Brain microvascular endothelial cell (primary cell): ENCODE data around the gene ARHGEF16.

ENCODE experiments used
- DNase-seq: peaks from one replicate; pipeline ENCODE4 v3.0.0-alpha.2; 2020
- H3K27ac ChIP-seq: fragments of 250-450 bp; sonication (Bioruptor Pico); 2 replicates; pipeline ENCODE4 v1.5.1; 2020; ENCODE audit warnings: mild to moderate bottlenecking, moderate library complexity
- H3K27me3 ChIP-seq: fragments of 250-450 bp; sonication (Bioruptor Pico); replicated peaks from 2 replicates; pipeline ENCODE4 v1.5.1; 2020; ENCODE audit warnings: mild to moderate bottlenecking
- H3K36me3 ChIP-seq: fragments of 250-450 bp; sonication (Bioruptor Pico); replicated peaks from 2 replicates; pipeline ENCODE4 v1.5.1; 2020; ENCODE audit warnings: mild to moderate bottlenecking
- H3K4me3 ChIP-seq: 2 replicates; pipeline ENCODE4 v1.5.1; 2011; ENCODE audit warnings: low read depth, mild to moderate bottlenecking, control low read depth, low read length, moderate library complexity
- in situ Hi-C: cut with HindIII; loops from 2 replicates; pipeline ENCODE4 v1.10.0; 2017; ENCODE audit warnings: low sequenced_read_pairs, low pct_ligation_motif_present
- TF ChIP-seq, protein P1 (sequence below): IDR thresholded peaks from 2 replicates; pipeline ENCODE4 v1.5.1; 2011; ENCODE audit warnings: low read depth, mild to moderate bottlenecking, moderate library complexity, low read length, control low read depth, inconsistent platforms; ENCODE audit errors: missing control alignments

Gene ARHGEF16

DNA sequence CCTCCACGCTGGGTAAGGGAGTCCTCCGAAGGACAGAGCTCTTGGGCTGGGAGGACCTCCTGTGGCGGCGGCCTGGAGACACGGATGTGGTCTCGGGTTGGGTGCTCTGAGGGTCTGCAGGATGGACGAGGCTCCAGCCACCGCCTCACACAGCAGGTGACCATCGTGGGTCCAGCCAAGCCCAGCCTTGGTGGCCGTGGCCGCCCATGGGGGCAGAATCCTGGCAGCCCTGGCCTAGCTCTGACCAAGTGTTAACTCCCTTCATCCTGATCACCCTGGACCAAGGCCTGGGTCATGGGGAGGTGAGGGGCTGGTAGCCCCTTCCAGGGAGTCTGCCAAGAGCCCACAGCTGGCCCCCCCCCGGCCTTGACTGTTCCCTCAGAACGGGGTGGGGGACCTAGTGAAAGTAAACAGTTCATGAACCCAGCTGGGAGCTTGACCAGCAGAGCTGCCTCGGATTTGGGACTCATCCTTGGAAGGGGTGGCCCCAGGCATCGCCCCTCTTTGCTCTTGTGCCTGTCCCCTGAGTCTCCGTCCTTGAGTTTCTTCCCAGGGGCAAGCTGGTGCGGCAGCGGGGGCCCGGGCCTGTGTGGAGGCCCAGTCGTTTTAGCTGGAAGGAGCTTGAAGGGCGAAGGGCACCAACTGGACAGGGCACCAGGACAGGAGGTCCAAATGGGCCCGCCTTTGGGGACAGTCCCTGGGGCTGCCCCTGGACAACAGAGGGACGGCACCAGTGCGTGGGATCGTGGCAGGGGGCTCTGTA, 17.8 kb downstream of the ARHGEF16 start:
- Histone ChIP-seq H3K27ac (peak overlapping the region; percentile 40), H3K27me3 (no peaks in the 10 kb centered on the region), H3K36me3 (no peaks in the 10 kb centered on the region), H3K4me3 (no peak overlapping the region)
- in situ Hi-C loops: no loop called here
- DNase-seq: no peak
- TF ChIP-seq, protein P1, sequence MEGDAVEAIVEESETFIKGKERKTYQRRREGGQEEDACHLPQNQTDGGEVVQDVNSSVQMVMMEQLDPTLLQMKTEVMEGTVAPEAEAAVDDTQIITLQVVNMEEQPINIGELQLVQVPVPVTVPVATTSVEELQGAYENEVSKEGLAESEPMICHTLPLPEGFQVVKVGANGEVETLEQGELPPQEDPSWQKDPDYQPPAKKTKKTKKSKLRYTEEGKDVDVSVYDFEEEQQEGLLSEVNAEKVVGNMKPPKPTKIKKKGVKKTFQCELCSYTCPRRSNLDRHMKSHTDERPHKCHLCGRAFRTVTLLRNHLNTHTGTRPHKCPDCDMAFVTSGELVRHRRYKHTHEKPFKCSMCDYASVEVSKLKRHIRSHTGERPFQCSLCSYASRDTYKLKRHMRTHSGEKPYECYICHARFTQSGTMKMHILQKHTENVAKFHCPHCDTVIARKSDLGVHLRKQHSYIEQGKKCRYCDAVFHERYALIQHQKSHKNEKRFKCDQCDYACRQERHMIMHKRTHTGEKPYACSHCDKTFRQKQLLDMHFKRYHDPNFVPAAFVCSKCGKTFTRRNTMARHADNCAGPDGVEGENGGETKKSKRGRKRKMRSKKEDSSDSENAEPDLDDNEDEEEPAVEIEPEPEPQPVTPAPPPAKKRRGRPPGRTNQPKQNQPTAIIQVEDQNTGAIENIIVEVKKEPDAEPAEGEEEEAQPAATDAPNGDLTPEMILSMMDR: no peak

DNA sequence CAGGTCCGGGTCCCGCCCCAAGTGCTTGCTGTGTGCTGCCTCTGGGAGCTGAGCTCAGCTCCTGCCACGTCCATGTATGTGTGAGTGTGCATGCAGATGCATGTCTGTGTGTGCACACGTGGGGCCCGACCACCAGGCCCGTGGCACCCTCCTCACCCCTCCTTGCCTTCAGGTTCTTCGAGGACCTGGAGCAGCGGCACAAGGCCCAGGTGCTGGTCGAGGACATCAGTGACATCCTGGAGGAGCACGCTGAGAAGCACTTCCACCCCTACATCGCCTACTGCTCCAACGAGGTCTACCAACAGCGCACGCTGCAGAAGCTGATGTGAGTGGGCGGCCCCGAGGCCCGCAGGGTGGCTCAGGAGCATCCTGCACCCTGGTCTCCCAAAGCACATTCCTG, 18.4 kb downstream of the ARHGEF16 start:
- in situ Hi-C loops: no loop called here
- peak overlapping the region; percentile 36 for H3K27ac ChIP-seq
- no peaks in the 10 kb centered on the region for H3K36me3 ChIP-seq
- no peak for DNase-seq
- TF ChIP-seq, protein P1: no peak
- no peaks in the 10 kb centered on the region for H3K27me3 ChIP-seq
- H3K4me3 ChIP-seq: no peak overlapping the region

DNA sequence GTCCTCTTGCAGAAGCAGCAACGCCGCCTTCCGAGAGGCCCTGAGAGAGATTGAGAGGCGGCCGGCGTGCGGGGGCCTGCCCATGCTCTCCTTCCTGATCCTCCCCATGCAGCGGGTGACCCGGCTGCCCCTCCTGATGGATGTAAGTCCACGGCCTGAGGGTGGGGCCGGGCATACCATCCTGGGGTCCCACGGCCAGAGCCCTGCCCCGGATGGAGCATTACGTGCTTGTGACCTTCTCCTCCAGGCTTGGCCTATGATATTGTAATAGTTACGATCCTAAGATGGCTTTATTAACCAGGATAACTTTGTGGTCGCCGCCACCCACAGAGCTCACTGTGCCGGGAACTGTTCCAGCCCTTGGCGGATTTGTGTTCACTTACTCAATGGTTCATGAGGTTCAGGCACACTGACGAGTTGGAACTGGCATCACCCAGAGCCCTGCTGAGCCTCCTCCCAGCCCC, 18.9 kb downstream of the ARHGEF16 start:
- in situ Hi-C loops: no loop called here
- TF ChIP-seq, protein P1: no peak

DNA sequence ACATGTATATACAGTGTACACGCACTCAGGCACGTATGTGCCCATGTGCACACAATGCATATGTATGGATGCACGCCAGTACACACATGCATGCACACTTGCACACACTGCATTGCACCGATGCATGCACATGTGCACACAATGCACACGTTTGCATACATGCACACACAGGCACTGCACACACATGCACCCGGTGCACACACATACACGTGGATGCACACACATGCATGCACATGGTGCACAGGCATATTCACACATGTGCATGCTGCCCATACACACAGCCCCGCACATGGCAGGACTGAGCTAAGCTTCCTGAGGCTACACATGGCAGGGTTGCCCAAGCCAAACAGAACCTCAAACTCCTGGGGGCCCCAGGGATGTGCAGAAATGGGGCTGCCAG, 19.6 kb downstream of the ARHGEF16 start:
- no peaks in the 10 kb centered on the region for H3K36me3 ChIP-seq
- DNase-seq: no peak
- no peaks in the 10 kb centered on the region for H3K27me3 ChIP-seq
- TF ChIP-seq, protein P1: no peak
- H3K27ac ChIP-seq: no peak overlapping the region
- no peak overlapping the region for H3K4me3 ChIP-seq
- in situ Hi-C loops: no loop called here

More for the DNA sequence above, 18.9 kb downstream of the ARHGEF16 start:
- Histone ChIP-seq H3K4me3 (no peak overlapping the region), H3K36me3 (no peaks in the 10 kb centered on the region), H3K27ac (peak overlapping the region; percentile 36), H3K27me3 (no peaks in the 10 kb centered on the region)
- DNase-seq: peak; percentile 91

DNA sequence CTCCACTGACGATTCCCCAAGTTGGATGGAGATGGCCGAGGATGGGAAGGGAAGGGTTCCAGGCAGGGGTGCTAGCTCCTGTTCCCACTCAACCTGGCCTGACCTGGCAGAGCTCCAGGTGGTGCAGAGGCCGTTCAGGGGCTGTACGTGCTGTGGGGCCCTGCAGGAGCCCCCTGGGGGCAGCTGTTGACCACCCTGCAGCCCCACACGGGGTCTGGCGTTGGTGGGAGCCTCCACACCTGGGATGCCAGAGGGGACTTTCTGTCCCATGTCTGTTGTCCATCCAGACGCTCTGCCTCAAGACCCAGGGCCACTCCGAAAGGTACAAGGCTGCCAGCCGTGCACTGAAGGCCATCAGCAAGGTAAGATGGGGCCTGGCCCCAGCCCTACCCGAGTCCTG, 20.0 kb downstream of the ARHGEF16 start:
- H3K4me3 ChIP-seq: no peak overlapping the region
- DNase-seq: no peak
- in situ Hi-C loops: no loop called here
- no peaks in the 10 kb centered on the region for H3K27me3 ChIP-seq
- TF ChIP-seq, protein P1: no peak
- H3K36me3 ChIP-seq: no peaks in the 10 kb centered on the region
- no peak overlapping the region for H3K27ac ChIP-seq
